ENCODE results near the gene ERFL.
A peak's percentile ranks its signal among the peaks of the same experiment; 100 is the strongest.

Gene ERFL

DNA sequence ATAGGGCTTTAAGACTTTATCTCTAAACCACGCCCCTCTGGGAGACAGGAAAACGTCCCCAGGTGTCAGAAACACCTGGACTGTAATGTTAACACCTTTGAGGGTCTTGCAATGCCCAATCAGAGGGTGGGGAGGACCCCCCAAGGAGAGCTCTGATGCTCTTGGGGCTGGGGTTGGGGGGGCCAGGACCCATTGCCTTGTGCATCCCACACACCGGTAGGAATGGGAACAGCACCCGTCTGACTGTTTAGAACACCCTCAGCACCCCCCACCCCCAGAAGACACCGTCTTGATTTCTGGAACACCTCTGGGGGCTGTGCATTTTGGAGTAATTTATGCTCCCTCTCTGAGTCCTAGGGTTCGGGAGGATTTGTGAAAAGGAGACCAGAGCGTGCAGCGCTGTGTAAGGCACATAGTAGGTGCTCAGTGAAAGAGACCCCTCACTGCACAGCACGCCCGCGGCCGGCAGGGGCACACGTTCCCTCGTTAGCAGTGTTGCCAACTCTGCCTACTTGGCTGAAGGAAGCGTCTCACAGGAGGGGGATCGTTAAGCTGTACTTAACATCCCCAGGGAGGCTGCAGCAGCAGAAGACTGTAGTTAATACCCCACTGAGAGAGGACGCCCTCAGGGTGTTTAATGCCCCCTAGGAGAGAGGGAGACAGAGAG lies 2.8 kb upstream of the ERFL start:
- POLR2A ChIA-PET, result interaction anchor here (1.2 to 2.0 kb wide), 2 partner anchors 58 to 71 kb away, joined by 4 to 7 read pairs; partner anchors contain the start of gene RPS19
- TF ChIP-seq ZNF561 (tag by site-specific recombination; IDR thresholded peaks at IDR 0.05; ENCODE audit: borderline replicate concordance) (0 out of 2 replicates have a peak, but pooled peaks have one; percentile 34), OSR2 (tag by site-specific recombination; IDR thresholded peaks at IDR 0.05) (peak; percentile 47; the same call in 1 of the 2 replicates), ZIC2 (tag by site-specific recombination; IDR thresholded peaks at IDR 0.05) (peak; percentile 100), ZBTB48 (tag by site-specific recombination; IDR thresholded peaks at IDR 0.05) (peak; percentile 39; the same call in 1 of the 2 replicates), ZSCAN30 (tag by site-specific recombination; IDR thresholded peaks at IDR 0.05) (0 out of 2 replicates have a peak, but pooled peaks have one; percentile 68), MZF1 (tag by site-specific recombination; IDR thresholded peaks at IDR 0.05; ENCODE audit: borderline replicate concordance) (peak; percentile 78; the same call in 1 of the 2 replicates), IKZF3 (tag by site-specific recombination; IDR thresholded peaks at IDR 0.05) (peak; percentile 21; the same call in 1 of the 2 replicates), ZBTB20 (tag by site-specific recombination; IDR thresholded peaks at IDR 0.05) (peak; percentile 31; the same call in 1 of the 2 replicates), ZNF366 (tag by site-specific recombination; conservative IDR thresholded peaks at IDR 0.05) (0 out of 2 replicates have a peak, but pooled peaks have one; percentile 29), SP7 (tag by site-specific recombination; IDR thresholded peaks at IDR 0.05) (no peak), KLF1 (tag by site-specific recombination; IDR thresholded peaks at IDR 0.05) (0 out of 2 replicates have a peak, but pooled peaks have one; percentile 6), ZNF423 (tag by site-specific recombination; IDR thresholded peaks at IDR 0.05) (peak; percentile 96), ZNF747 (tag by site-specific recombination; IDR thresholded peaks at IDR 0.05) (no peak), ZNF16 (tag by site-specific recombination; IDR thresholded peaks at IDR 0.05; ENCODE audit: low read depth) (no peak), ZNF664 (tag by site-specific recombination; IDR thresholded peaks at IDR 0.05) (peak; percentile 99), GLIS1 (tag by site-specific recombination; IDR thresholded peaks at IDR 0.05) (peak; percentile 100)
- TF ChIP-seq, protein P1, sequence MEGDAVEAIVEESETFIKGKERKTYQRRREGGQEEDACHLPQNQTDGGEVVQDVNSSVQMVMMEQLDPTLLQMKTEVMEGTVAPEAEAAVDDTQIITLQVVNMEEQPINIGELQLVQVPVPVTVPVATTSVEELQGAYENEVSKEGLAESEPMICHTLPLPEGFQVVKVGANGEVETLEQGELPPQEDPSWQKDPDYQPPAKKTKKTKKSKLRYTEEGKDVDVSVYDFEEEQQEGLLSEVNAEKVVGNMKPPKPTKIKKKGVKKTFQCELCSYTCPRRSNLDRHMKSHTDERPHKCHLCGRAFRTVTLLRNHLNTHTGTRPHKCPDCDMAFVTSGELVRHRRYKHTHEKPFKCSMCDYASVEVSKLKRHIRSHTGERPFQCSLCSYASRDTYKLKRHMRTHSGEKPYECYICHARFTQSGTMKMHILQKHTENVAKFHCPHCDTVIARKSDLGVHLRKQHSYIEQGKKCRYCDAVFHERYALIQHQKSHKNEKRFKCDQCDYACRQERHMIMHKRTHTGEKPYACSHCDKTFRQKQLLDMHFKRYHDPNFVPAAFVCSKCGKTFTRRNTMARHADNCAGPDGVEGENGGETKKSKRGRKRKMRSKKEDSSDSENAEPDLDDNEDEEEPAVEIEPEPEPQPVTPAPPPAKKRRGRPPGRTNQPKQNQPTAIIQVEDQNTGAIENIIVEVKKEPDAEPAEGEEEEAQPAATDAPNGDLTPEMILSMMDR (tag by site-specific recombination; IDR thresholded peaks at IDR 0.05), result peak; percentile 61
- TF ChIP-seq, protein P2, sequence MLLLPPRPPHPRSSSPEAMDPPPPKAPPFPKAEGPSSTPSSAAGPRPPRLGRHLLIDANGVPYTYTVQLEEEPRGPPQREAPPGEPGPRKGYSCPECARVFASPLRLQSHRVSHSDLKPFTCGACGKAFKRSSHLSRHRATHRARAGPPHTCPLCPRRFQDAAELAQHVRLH (tag by site-specific recombination; IDR thresholded peaks at IDR 0.05), result peak; percentile 64
- TF ChIP-seq, protein P3, sequence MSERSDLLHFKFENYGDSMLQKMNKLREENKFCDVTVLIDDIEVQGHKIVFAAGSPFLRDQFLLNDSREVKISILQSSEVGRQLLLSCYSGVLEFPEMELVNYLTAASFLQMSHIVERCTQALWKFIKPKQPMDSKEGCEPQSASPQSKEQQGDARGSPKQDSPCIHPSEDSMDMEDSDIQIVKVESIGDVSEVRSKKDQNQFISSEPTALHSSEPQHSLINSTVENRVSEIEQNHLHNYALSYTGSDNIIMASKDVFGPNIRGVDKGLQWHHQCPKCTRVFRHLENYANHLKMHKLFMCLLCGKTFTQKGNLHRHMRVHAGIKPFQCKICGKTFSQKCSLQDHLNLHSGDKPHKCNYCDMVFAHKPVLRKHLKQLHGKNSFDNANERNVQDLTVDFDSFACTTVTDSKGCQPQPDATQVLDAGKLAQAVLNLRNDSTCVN (tag by site-specific recombination; optimal IDR thresholded peaks at IDR 0.05), result no peak
- Histone ChIP-seq H3K4me1 (ENCODE audit: control insufficient read depth, insufficient read depth, low read length) (peaks cover 6% of the 10 kb centered on the region), H3K27ac (ENCODE audit: extremely low read depth, low read depth, low read length) (no peak overlapping the region), H3K4me3 (ENCODE audit: low read depth, low read length) (no peak overlapping the region), H3K36me3 (ENCODE audit: control insufficient read depth in 2 of 2, insufficient read depth in 1 of 2, low read length in 2 of 2) (no peaks in the 10 kb centered on the region), H3K9me3 (ENCODE audit: control insufficient read depth, insufficient read depth, low read depth, low read length) (no peaks in the 10 kb centered on the region)
- CTCF ChIA-PET, result interaction anchor here (0.6 to 1.8 kb wide), 6 partner anchors 58 to 875 kb away, joined by 3 to 8 read pairs (median 4); no protein-coding TSS in a partner anchor

DNA sequence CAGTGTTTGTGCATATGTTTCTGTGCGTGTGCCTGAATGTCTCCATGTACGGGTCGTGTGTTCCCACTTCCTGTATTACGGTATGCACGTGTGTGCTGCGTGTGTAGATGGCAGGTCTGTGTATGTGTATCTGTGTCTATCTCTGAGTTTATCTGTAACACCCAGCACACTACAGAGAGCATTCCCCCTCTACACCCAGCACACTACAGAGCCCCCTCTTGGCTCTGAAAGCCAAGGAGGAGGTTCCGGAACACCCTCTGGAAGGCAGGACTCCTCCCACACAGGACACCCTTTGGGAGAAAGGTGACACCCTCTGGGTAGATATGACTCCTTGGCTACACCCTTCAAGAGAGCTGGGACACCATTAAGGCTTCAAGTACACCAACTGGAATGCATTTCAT lies 2.1 kb upstream of the ERFL start:
- Histone ChIP-seq H3K4me1 (ENCODE audit: control insufficient read depth, insufficient read depth, low read length) (peaks cover 4% of the 10 kb centered on the region), H3K27ac (ENCODE audit: extremely low read depth, low read depth, low read length) (no peak overlapping the region), H3K9me3 (ENCODE audit: control insufficient read depth, insufficient read depth, low read depth, low read length) (no peaks in the 10 kb centered on the region), H3K36me3 (ENCODE audit: control insufficient read depth in 2 of 2, insufficient read depth in 1 of 2, low read length in 2 of 2) (no peaks in the 10 kb centered on the region), H3K4me3 (ENCODE audit: low read depth, low read length) (no peak overlapping the region)
- ChIA-PET CTCF (interaction anchor here (0.6 to 1.8 kb wide), 8 partner anchors 15 to 874 kb away, joined by 3 to 8 read pairs (median 4); no protein-coding TSS in a partner anchor), POLR2A (interaction anchor here (1.2 to 2.0 kb wide), 2 partner anchors 57 to 70 kb away, joined by 4 to 7 read pairs; partner anchors contain the start of gene RPS19)
- TF ChIP-seq ZNF132 (tag by site-specific recombination; IDR thresholded peaks at IDR 0.05; ENCODE audit: borderline replicate concordance), result no peak
- no peak for TF ChIP-seq ZBTB7A (tag by site-specific recombination; IDR thresholded peaks at IDR 0.05; ENCODE audit: low read depth)
- no peak for TF ChIP-seq OSR2 (tag by site-specific recombination; IDR thresholded peaks at IDR 0.05)
- TF ChIP-seq YY2 (tag by site-specific recombination; IDR thresholded peaks at IDR 0.05), result no peak
- no peak for TF ChIP-seq ZNF426 (tag by site-specific recombination; IDR thresholded peaks at IDR 0.05)
- TF ChIP-seq, protein P4, sequence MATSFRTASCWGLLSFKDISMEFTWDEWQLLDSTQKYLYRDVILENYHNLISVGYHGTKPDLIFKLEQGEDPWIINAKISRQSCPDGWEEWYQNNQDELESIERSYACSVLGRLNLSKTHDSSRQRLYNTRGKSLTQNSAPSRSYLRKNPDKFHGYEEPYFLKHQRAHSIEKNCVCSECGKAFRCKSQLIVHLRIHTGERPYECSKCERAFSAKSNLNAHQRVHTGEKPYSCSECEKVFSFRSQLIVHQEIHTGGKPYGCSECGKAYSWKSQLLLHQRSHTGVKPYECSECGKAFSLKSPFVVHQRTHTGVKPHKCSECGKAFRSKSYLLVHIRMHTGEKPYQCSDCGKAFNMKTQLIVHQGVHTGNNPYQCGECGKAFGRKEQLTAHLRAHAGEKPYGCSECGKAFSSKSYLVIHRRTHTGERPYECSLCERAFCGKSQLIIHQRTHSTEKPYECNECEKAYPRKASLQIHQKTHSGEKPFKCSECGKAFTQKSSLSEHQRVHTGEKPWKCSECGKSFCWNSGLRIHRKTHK (tag by site-specific recombination; IDR thresholded peaks at IDR 0.05), result no peak
- TF ChIP-seq, protein P5, sequence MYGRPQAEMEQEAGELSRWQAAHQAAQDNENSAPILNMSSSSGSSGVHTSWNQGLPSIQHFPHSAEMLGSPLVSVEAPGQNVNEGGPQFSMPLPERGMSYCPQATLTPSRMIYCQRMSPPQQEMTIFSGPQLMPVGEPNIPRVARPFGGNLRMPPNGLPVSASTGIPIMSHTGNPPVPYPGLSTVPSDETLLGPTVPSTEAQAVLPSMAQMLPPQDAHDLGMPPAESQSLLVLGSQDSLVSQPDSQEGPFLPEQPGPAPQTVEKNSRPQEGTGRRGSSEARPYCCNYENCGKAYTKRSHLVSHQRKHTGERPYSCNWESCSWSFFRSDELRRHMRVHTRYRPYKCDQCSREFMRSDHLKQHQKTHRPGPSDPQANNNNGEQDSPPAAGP (tag by site-specific recombination; IDR thresholded peaks at IDR 0.05), result no peak
- TF ChIP-seq ZNF707 (tag by site-specific recombination; IDR thresholded peaks at IDR 0.05), result no peak
- 0 out of 2 replicates have a peak, but pooled peaks have one; percentile 29 for TF ChIP-seq EGR2 (tag by site-specific recombination; IDR thresholded peaks at IDR 0.05; ENCODE audit: low read depth)
